Measurements from ENCODE around the gene ACBD6.

The ACBD6 gene

DNA sequence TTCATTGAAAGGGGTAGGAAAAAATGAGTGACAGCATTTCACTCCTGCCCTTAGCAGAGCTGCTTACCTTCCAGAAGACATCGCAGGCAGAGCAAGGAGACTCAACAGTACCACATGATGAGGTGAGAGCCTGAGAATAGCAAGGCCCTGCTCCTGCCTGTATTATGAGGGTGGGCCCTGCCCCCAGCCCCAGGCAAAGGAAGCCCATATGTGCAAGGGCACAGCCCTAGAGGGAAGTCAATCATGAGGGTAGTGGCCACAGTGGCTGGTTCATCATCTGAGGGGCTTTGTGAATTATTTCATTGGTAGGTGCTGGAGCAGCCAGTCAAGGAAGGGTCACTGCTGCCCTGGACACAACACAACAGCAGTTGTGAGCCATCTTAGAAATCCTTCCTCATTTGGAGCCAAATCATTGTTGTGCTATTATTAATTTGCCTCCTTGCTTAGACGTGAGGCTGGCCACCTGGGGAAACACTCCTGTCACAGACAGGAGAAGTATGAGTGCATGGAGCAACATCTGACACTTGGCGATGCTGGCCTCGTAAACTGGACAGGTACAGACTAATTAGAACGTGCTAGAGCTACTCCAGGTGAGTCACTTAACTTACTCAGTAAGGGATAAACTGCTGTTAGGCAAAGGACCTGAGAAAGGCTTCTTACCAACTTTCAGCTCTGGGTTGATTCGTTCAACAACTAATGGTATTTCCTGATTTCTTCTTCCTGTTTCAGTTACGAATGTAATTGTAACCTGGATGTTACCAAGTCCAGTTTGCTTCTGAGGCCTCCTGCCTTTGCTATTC lies 22.7 kb upstream of the ACBD6 start:
- DNase-seq: no peak

GRCh38 chr1:180524160-180524914 lies 22.0 kb upstream of the ACBD6 start:
- no peak for DNase-seq

- no peak for DNase-seq
Observed at GRCh38 chr1:180522213-180522515, 19.8 kb upstream of the ACBD6 start.

- DNase-seq: no peak
Observed at GRCh38 chr1:180521474-180522212, 19.3 kb upstream of the ACBD6 start.

DNA sequence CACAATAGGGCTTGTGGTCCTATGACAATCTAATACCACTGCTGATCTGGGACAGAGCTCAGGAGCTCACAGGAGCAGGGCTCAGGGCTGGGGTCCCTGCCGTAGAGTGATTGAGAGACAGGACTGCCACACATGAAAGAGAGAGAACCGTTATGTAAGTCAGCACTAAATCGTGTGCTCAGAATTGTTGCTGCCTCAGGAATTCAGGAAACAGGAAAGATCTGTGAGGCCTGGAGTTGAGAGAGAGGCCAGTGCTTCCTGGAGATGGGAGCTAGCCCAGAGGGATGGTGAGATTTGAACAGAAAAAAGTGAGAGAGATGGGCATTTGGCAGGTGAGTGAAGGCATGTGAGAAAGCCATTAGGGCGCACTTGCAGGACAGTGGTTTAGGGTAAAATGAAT lies 17.5 kb upstream of the ACBD6 start:
- DNase-seq: no peak

GRCh38 chr1:180515857-180516388 lies 13.5 kb upstream of the ACBD6 start:
- peak; percentile 64 for DNase-seq

- no peak for DNase-seq
Observed at GRCh38 chr1:180515364-180515763, 13.0 kb upstream of the ACBD6 start.

DNA sequence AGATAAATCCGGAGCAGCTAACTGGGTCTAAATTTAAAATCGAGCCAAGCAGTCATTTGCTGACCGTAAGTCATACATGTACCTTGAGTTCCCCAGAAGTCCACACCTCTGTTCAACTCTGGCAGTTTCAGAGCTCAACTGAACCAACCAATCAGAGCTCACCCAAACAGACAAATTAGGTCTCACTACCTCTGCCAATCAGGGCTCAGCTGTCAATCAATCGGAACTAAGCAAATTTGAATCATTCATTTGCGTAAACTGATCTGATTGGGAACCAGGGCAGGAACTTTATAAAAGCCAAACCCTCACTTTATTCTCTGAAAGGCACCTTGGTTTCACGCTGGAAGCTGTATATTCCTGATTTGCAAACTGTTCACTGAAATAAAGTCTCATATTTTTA lies 11.2 kb upstream of the ACBD6 start:
- DNase-seq: no peak

DNA sequence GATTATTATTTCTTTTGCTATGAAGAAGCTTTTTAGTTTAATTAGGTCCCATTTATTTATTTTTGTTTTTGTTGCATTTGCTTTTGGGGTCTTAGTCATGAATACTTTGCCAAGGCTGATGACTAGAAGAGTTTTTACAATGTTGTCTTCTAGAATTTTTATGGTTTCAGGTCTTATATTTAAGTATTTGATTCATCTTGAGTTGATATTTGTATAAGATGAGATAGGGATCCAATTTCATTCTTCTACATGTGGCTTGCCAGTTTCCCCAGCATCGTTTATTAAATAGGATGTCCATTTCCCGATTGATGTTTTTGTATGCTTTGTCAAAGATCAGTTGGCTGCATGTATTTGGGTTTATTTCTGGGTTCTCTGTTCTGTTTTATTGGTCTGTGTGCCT lies 8.5 kb upstream of the ACBD6 start:
- DNase-seq: no peak

DNA sequence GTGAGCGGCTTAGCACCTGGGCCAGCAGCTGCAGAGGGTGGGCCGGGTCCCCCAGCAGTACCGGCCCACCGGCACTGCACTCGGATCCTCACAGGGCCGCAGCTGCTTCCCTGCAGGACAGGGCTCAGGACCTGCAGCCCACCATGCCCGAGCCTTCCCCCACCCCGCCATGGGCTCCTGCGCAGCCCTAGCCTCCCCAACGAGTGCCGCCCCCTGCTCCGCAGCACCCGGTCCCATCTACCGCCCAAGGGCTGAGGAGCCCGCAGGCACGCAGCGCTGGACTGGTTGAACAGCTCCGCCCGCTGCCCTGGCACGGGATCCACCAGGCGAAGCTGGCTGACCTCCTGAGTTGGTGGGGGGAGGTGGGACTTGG lies 6.3 kb upstream of the ACBD6 start:
- no peak for DNase-seq

GRCh38 chr1:180507795-180508724 lies 5.7 kb upstream of the ACBD6 start:
- DNase-seq: peak; percentile 1

- DNase-seq: no peak
Observed at GRCh38 chr1:180505732-180506335, 3.5 kb upstream of the ACBD6 start.

- no peak for DNase-seq
Observed at GRCh38 chr1:180504186-180504585, 1.8 kb upstream of the ACBD6 start.

GRCh38 chr1:180503280-180503862 lies 994 bp upstream of the ACBD6 start:
- no peak for DNase-seq

DNA sequence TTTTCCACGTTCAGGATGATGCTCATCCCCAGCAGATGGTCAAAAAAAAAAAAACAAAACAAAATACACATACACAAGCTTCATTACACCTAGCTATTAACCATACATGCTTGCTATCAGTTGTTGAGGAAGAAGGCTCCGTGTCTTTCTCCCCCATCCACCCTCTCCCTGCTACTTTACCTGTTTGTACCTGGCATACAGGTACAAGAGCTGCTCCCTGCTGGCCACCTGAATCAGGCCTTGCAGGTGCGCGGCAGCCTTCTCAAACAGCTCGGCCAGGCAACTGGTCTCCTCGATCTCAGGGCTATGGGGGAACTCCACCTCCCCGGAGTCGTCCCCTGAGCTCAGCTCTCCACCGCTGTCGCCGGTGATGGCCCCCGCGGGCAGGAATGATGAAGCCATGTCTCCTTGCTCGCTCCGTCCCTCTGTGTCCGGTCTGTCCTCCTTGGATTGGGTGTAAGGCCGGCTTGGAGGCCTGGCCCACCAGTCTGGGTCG lies 464 bp downstream of the ACBD6 start:
- no peak for DNase-seq

- no peak for DNase-seq
Observed at GRCh38 chr1:180500689-180501088, 1.7 kb downstream of the ACBD6 start.

- DNase-seq: no peak
Observed at GRCh38 chr1:180498594-180498993, 3.8 kb downstream of the ACBD6 start.

GRCh38 chr1:180497826-180498225 lies 4.6 kb downstream of the ACBD6 start:
- DNase-seq: no peak

DNA sequence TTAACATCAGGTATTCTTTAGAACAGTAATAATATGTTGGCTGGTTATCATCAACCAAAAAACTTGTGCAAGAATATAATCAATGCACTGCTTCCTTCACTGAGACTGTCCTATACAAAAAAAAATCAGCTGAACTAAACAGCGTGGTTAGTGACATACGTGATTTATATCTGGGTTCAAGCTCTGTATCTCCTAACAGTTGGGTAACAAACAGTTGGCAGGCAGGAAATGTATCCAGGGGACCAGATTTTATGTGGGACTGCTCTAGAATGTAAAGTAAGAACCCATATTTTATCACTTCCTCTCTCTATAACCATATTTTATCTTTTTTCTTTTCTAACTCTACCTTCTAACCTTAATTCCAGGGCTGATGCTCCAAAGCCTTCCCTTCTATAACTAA lies 8.0 kb downstream of the ACBD6 start:
- DNase-seq: no peak

- DNase-seq: no peak
Observed at GRCh38 chr1:180489976-180490375, 12.4 kb downstream of the ACBD6 start.

- no peak for DNase-seq
Observed at GRCh38 chr1:180489313-180489712, 13.1 kb downstream of the ACBD6 start.

GRCh38 chr1:180488661-180489060 lies 13.7 kb downstream of the ACBD6 start:
- no peak for DNase-seq

Data from CD4-positive, alpha-beta T cell treated with Interleukin-12 subunit alpha and Interleukin-12 subunit beta, for 1 hour (primary cell).